Suprapubic skin (tissue), 4 donors: ENCODE results near the gene TTBK2. TPM values are rescaled to one million over a fixed set of nuclear protein-coding genes. Genes with fewer than 3 reads are reported as not detected.

Source experiments
- DNase-seq, 2 donors: peaks; one replicate each; pipeline ENCODE4 v3.0.0-alpha.2; 2019; ENCODE audit warnings: low spot score in 2 of 2
- H3K27ac ChIP-seq: fragments of 200-600 bp; sonication (generic); one replicate; pipeline ENCODE4 v1.5.1; 2019
- H3K27me3 ChIP-seq: fragments of 200-600 bp; sonication (generic); one replicate; pipeline ENCODE4 v1.5.1; 2019
- H3K36me3 ChIP-seq: fragments of 200-600 bp; sonication (generic); one replicate; pipeline ENCODE4 v1.5.1; 2019
- H3K4me1 ChIP-seq: fragments of 200-600 bp; sonication (generic); one replicate; pipeline ENCODE4 v1.5.1; 2019
- H3K4me3 ChIP-seq: fragments of 200-600 bp; sonication (generic); one replicate; pipeline ENCODE4 v1.5.1; 2019; ENCODE audit warnings: mild to moderate bottlenecking
- H3K9me3 ChIP-seq: fragments of 200-600 bp; sonication (generic); one replicate; pipeline ENCODE4 v1.5.1; 2019
- CTCF ChIP-seq, 2 donors: fragments of 200-600 bp in 1 of 2; fragments of 450-650 bp in 1 of 2; sonication (generic) in 1 of 2; IDR thresholded peaks; one replicate each; pipeline ENCODE4 v1.5.1; 2016 to 2019; ENCODE audit warnings: antibody characterized with exemption in 2 of 2, mild to moderate bottlenecking in 1 of 2, moderate library complexity in 1 of 2
- EP300 ChIP-seq: sonication (generic); formaldehyde crosslinking; IDR thresholded peaks from one replicate; pipeline ENCODE4 v1.6.1; 2017; ENCODE audit warnings: antibody characterized with exemption
- POLR2A ChIP-seq, 2 donors: fragments of 450-650 bp; IDR thresholded peaks; one replicate each; pipeline ENCODE4 v1.6.1; 2017; ENCODE audit warnings: antibody characterized with exemption in 2 of 2, mild to moderate bottlenecking in 2 of 2, moderate library complexity in 2 of 2
- POLR2AphosphoS5 ChIP-seq, 3 donors: sonication (generic); formaldehyde crosslinking; IDR thresholded peaks; one replicate each; pipeline ENCODE4 v1.6.1; 2017; ENCODE audit warnings: antibody characterized with exemption in 3 of 3
- WGBS: methylation state at CpG from one replicate; pipeline ENCODE4 v1.1.5; 2018; 5-methylcytosine and 5-hydroxymethylcytosine counted together
- total RNA-seq, 4 donors: library from RNA; depleted of rRNA; stranded (reverse); fragments of >200 nt; gene quantifications; one replicate each; pipeline ENCODE4 v1.1.0, GENCODE V29; 2016

Gene TTBK2
- total RNA-seq, 4 donors from 2014 or later = 10.5 to 20.6 (median 14.8) TPM

- DNase-seq = no peak
- Histone ChIP-seq H3K36me3 (no peaks in the 10 kb centered on the region), H3K27ac (no peak overlapping the region), H3K9me3 (no peaks in the 10 kb centered on the region), H3K4me3 (no peak overlapping the region), H3K27me3 (no peaks in the 10 kb centered on the region), H3K4me1 (peaks cover 14% of the 10 kb centered on the region)
- WGBS = 49% methylated on average over 2 of the region's 2 CpGs
- TF ChIP-seq CTCF (IDR thresholded peaks at IDR 0.05) (no peak), POLR2AphosphoS5 (IDR thresholded peaks at IDR 0.05) (no peak), EP300 (no peak), POLR2A (IDR thresholded peaks at IDR 0.05) (no peak)
Observed at GRCh38 chr15:42858540-42858939, 62.0 kb downstream of the TTBK2 start.

DNA sequence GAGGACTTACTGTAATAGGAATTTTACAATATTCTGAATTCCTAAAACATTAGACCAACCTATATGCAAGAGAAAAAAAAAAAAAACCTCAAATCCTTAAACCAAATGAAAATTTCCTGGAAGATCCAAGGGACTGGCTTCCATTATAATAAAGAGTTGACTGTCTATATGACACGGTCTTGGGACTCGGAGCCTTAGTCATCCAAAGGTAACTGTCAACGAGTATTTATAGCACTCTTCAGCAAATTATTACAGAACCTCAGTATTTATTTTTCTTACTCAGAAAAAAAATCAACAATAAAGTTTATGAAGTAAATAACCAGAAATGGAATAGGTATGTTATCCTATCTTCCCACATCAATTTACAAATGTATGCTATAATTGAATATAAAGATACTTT lies 66.0 kb downstream of the TTBK2 start:
- H3K9me3 ChIP-seq = no peaks in the 10 kb centered on the region
- 93% methylated on average over 3 of the region's 3 CpGs for WGBS
- H3K27ac ChIP-seq = no peak overlapping the region
- H3K4me3 ChIP-seq = no peak overlapping the region
- H3K27me3 ChIP-seq = no peaks in the 10 kb centered on the region
- TF ChIP-seq CTCF (IDR thresholded peaks at IDR 0.05) = no peak
- TF ChIP-seq POLR2AphosphoS5 (IDR thresholded peaks at IDR 0.05) = no peak
- TF ChIP-seq EP300 = no peak
- TF ChIP-seq POLR2A (IDR thresholded peaks at IDR 0.05) = no peak
- DNase-seq = no peak
- H3K4me1 ChIP-seq = peaks cover 13% of the 10 kb centered on the region
- H3K36me3 ChIP-seq = no peaks in the 10 kb centered on the region

DNA sequence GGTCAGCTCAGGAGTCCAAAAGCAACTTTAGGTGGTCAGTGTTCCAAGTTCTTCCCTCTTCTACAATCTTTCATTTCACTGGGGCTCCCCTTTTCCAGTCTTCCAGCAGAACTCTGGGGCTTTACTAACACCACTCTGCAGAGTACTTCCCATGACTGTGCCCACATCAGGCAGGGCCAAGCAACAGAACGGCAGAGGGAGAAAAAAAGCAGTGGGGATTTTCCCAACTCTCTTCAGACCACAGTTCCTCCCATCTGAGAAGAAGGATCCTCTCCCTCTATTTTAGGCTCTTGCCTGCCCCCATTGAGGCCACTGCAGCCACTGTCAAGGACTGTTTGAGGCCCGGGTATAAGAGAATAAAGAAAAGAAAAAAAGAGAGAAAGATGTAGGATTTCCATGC lies 70.7 kb downstream of the TTBK2 start:
- no peak overlapping the region for H3K27ac ChIP-seq
- no peaks in the 10 kb centered on the region for H3K4me1 ChIP-seq
- H3K9me3 ChIP-seq = no peaks in the 10 kb centered on the region
- H3K27me3 ChIP-seq = no peaks in the 10 kb centered on the region
- H3K36me3 ChIP-seq = no peaks in the 10 kb centered on the region
- TF ChIP-seq POLR2AphosphoS5 (IDR thresholded peaks at IDR 0.05) = no peak
- TF ChIP-seq CTCF (IDR thresholded peaks at IDR 0.05) = no peak
- TF ChIP-seq POLR2A (IDR thresholded peaks at IDR 0.05) = no peak
- TF ChIP-seq EP300 = no peak
- WGBS = 81% methylated on average over 2 of the region's 2 CpGs
- DNase-seq = no peak
- no peak overlapping the region for H3K4me3 ChIP-seq

DNA sequence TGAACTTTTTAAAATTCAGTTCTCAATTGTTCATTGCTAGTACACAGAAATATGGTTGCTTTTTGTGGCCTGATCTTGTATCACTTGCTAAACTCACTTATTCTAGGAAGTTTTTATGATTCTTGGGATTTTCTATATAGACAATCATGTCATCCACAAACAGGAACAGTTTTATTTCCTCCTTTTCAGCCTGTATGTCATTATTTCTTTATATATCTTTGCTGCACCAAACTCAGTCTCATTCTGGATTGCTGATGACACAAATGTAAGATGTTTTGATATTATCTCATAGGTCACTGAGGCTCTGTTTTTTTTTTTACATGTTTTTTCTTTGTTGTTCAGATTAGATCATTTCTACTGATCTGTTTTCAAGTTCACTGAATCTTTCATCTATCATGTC lies 71.7 kb downstream of the TTBK2 start:
- Histone ChIP-seq H3K4me1 (no peaks in the 10 kb centered on the region), H3K4me3 (no peak overlapping the region), H3K27me3 (no peaks in the 10 kb centered on the region), H3K27ac (no peak overlapping the region), H3K9me3 (no peaks in the 10 kb centered on the region), H3K36me3 (no peaks in the 10 kb centered on the region)
- no peak for DNase-seq
- TF ChIP-seq POLR2AphosphoS5 (IDR thresholded peaks at IDR 0.05) (no peak), CTCF (IDR thresholded peaks at IDR 0.05) (no peak)

GRCh38 chr15:42846647-42847046 lies 73.9 kb downstream of the TTBK2 start:
- no peak for TF ChIP-seq CTCF (IDR thresholded peaks at IDR 0.05)
- no peak for TF ChIP-seq POLR2A (IDR thresholded peaks at IDR 0.05)
- Histone ChIP-seq H3K27me3 (no peaks in the 10 kb centered on the region), H3K36me3 (no peaks in the 10 kb centered on the region), H3K4me1 (no peaks in the 10 kb centered on the region), H3K4me3 (no peak overlapping the region), H3K9me3 (peaks cover 3% of the 10 kb centered on the region), H3K27ac (no peak overlapping the region)
- WGBS = 89% methylated on average over 1 of the region's 1 CpG
- DNase-seq = no peak
